Loucy (cell line): Measurements from ENCODE around the gene LSM12.

Experiments
- H2AFZ ChIP-seq: fragments of 200-600 bp; sonication (generic); 2 replicates; pipeline ENCODE4 v1.6.0; 2016; ENCODE audit warnings: antibody characterized with exemption, mild to moderate bottlenecking, low read length, moderate library complexity
- H3F3A ChIP-seq: fragments of 200-600 bp; 2 replicates; pipeline ENCODE4 v1.6.0; 2016; ENCODE audit warnings: antibody characterized with exemption, low read depth, mild to moderate bottlenecking
- H3K27me3 ChIP-seq: fragments of 200-600 bp; sonication (generic); 2 replicates; pipeline ENCODE4 v1.6.1; 2014; ENCODE audit warnings: low read length, mild to moderate bottlenecking; ENCODE audit not compliant: insufficient read depth, poor library complexity, severe bottlenecking
- H3K36me3 ChIP-seq: fragments of 200-600 bp; sonication (generic); 2 replicates; pipeline ENCODE4 v1.6.1; 2016; ENCODE audit warnings: low read length; ENCODE audit not compliant: insufficient read depth
- H3K4me1 ChIP-seq: fragments of 200-600 bp; sonication (generic); 2 replicates; pipeline ENCODE4 v1.5.1; 2014; ENCODE audit warnings: low read length, mild to moderate bottlenecking; ENCODE audit not compliant: insufficient read depth, poor library complexity, severe bottlenecking
- H3K4me2 ChIP-seq: fragments of 200-600 bp; sonication (generic); 2 replicates; pipeline ENCODE4 v1.6.0; 2014; ENCODE audit warnings: antibody characterized with exemption, low read length, low read depth, mild to moderate bottlenecking; ENCODE audit not compliant: poor library complexity, severe bottlenecking
- H3K4me3 ChIP-seq: fragments of 200-600 bp; sonication (generic); 2 replicates; pipeline ENCODE4 v1.5.1; 2014; ENCODE audit warnings: low read length, mild to moderate bottlenecking, mixed read lengths; ENCODE audit not compliant: poor library complexity, severe bottlenecking
- H3K79me2 ChIP-seq: fragments of 200-600 bp; sonication (generic); 2 replicates; pipeline ENCODE4 v1.6.1; 2014; ENCODE audit warnings: low read length; ENCODE audit not compliant: insufficient read depth
- H3K9ac ChIP-seq: fragments of 200-600 bp; sonication (generic); 2 replicates; pipeline ENCODE4 v1.6.0; 2014; ENCODE audit warnings: mild to moderate bottlenecking, low read depth, low read length, moderate library complexity; ENCODE audit not compliant: poor library complexity, severe bottlenecking
- H3K9me2 ChIP-seq: fragments of 200-600 bp; sonication (generic); replicated peaks from 2 replicates; pipeline ENCODE4 v1.6.1; 2016; ENCODE audit warnings: low read depth, low read length, mixed read lengths
- H3K9me3 ChIP-seq: fragments of 200-600 bp; sonication (generic); 2 replicates; pipeline ENCODE4 v1.6.1; 2014; ENCODE audit warnings: mild to moderate bottlenecking, antibody characterized with exemption, low read length, low read depth; ENCODE audit not compliant: insufficient read depth
- H4K20me1 ChIP-seq: fragments of 200-600 bp; sonication (generic); 2 replicates; pipeline ENCODE4 v1.6.0; 2014; ENCODE audit warnings: antibody characterized with exemption, low read length, mild to moderate bottlenecking; ENCODE audit not compliant: insufficient read depth, poor library complexity, severe bottlenecking
- EZH2phosphoT487 ChIP-seq: fragments of 200-600 bp; IDR thresholded peaks from 2 replicates; pipeline ENCODE4 v1.6.1; 2018; ENCODE audit warnings: antibody characterized with exemption, mild to moderate bottlenecking, moderate library complexity, borderline replicate concordance
- TF ChIP-seq, protein P1 (sequence below): fragments of 200-600 bp; sonication (generic); conservative IDR thresholded peaks from 2 replicates; pipeline ENCODE4 v1.5.1; 2014; ENCODE audit warnings: mild to moderate bottlenecking, antibody characterized with exemption, low read length

LSM12 gene

DNA sequence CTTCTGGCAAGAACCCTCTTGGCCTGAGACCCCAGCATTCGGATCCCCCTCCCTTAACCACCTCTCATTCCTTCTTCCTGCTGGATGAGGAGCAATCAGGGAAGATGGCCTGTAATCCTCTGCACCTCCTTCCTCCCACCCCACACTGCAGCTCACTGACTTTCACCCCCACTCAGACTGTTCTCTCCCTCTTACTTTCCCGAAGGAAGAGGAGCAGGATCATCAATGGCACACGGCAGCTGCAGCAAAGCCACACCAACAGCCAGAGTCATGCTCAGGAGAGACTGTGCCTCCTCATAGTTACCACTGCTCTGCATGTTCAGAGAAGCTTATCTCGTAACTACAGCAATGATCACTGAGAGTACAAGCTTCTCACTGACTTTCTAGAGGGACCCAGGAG lies 41.6 kb downstream of the LSM12 start:
- Histone ChIP-seq H3K36me3 (no peaks in the 10 kb centered on the region), H3K79me2 (no peaks in the 10 kb centered on the region), H3K4me1 (no peaks in the 10 kb centered on the region), H3K9me2 (no peaks in the 10 kb centered on the region), H4K20me1 (no peaks in the 10 kb centered on the region), H3K4me2 (no peak overlapping the region), H3F3A (no peaks in the 10 kb centered on the region), H2AFZ (no peak overlapping the region), H3K4me3 (no peak overlapping the region), H3K9ac (no peak overlapping the region), H3K27me3 (no peaks in the 10 kb centered on the region), H3K9me3 (no peaks in the 10 kb centered on the region)
- TF ChIP-seq EZH2phosphoT487, result no peak
- TF ChIP-seq, protein P1, sequence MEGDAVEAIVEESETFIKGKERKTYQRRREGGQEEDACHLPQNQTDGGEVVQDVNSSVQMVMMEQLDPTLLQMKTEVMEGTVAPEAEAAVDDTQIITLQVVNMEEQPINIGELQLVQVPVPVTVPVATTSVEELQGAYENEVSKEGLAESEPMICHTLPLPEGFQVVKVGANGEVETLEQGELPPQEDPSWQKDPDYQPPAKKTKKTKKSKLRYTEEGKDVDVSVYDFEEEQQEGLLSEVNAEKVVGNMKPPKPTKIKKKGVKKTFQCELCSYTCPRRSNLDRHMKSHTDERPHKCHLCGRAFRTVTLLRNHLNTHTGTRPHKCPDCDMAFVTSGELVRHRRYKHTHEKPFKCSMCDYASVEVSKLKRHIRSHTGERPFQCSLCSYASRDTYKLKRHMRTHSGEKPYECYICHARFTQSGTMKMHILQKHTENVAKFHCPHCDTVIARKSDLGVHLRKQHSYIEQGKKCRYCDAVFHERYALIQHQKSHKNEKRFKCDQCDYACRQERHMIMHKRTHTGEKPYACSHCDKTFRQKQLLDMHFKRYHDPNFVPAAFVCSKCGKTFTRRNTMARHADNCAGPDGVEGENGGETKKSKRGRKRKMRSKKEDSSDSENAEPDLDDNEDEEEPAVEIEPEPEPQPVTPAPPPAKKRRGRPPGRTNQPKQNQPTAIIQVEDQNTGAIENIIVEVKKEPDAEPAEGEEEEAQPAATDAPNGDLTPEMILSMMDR, result no peak

DNA sequence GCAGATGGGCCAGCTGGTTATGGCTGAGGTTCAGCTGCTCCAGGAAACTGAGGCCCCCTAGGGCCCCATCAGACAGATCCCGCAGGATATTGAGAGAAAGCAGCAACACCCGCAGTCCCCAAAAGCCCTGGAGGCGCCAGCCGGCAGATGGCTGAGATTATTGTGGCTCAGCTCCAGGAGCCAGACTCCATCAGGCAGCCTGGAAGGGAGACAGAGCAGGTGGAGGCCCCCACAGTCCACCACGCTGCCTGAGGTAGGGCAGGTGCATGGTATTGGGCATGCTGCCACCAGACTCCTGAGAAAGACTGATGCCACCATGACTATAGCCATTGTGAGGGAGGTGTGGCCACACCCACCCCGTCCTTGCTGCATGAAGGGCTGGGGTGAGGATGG lies 42.2 kb downstream of the LSM12 start:
- Histone ChIP-seq H3K4me2 (no peak overlapping the region), H3K4me1 (no peaks in the 10 kb centered on the region), H3K36me3 (no peaks in the 10 kb centered on the region), H3K9me2 (no peaks in the 10 kb centered on the region), H3K79me2 (no peaks in the 10 kb centered on the region), H3F3A (no peaks in the 10 kb centered on the region), H4K20me1 (no peaks in the 10 kb centered on the region), H3K9ac (no peak overlapping the region), H3K4me3 (no peak overlapping the region), H2AFZ (no peak overlapping the region), H3K27me3 (no peaks in the 10 kb centered on the region), H3K9me3 (no peaks in the 10 kb centered on the region)
- TF ChIP-seq, protein P1, result no peak
- TF ChIP-seq EZH2phosphoT487, result no peak

DNA sequence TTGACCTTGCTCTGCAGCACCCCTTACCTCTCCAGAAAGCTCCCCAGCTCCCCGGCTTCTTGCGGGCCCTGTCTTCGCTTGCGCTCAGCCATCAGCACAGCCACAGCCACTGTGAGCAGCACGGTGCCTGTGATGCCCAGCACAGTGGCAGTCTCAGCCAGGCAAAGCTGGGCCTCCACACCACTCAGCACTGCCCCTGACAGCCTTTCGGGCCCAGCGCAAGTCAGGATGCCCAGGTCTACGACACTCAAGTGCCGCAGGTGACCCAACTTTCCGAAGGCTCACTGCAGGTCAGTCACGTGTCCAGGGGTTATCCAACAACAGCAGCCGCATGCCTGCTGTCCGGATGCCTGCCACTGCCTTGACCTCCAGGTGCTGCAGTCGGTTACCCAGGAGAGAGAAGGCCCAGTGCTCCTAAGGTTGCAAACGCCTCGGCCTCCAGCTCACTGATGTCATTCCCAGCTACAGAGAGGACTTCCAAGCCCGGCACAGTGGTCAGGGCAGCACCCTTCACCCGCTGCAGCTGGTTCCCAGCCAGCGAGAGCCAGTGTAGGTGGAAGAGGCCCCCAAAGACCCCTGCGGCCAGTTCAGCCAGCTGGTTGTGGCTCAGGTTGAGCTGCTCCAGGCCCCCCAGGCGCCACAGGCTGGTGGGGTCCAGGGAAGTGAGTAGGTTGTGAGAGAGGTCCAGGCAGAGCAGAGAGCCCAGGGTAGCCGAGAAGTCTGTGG lies 42.8 kb downstream of the LSM12 start:
- no peaks in the 10 kb centered on the region for H3K9me2 ChIP-seq
- no peaks in the 10 kb centered on the region for H3K36me3 ChIP-seq
- H2AFZ ChIP-seq, result no peak overlapping the region
- no peak overlapping the region for H3K4me3 ChIP-seq
- no peaks in the 10 kb centered on the region for H3F3A ChIP-seq
- H3K9ac ChIP-seq, result no peak overlapping the region
- no peaks in the 10 kb centered on the region for H3K4me1 ChIP-seq
- H4K20me1 ChIP-seq, result no peaks in the 10 kb centered on the region
- H3K9me3 ChIP-seq, result no peaks in the 10 kb centered on the region
- H3K27me3 ChIP-seq, result no peaks in the 10 kb centered on the region
- H3K79me2 ChIP-seq, result no peaks in the 10 kb centered on the region
- TF ChIP-seq EZH2phosphoT487, result no peak
- TF ChIP-seq, protein P1, result no peak
- no peak overlapping the region for H3K4me2 ChIP-seq
